Panc1 (cell line): ENCODE measurements around the gene SH3RF2. TPM values are rescaled to one million over a fixed set of nuclear protein-coding genes. Genes with fewer than 3 reads are reported as not detected.

Experiments
- ATAC-seq: fragments of 200-7000 bp; cut with Tn5 transposase; 2 replicates; pipeline ENCODE4 v1.9.1; 2020; ENCODE audit warnings: mild to moderate bottlenecking, moderate library complexity
- BruUV-seq: library from RNA; stranded (reverse); fragments of 400-500 nt; replicated peaks from 2 replicates; lab custom pipeline; 2021; lab: Mats Ljungman, UMichigan
- CTCF ChIA-PET: fragments of 300-600 bp; sonication (Branson Sonifier 250); formaldehyde crosslinking; loops from one replicate; lab custom pipeline; 2022; ENCODE audit warnings: antibody characterized with exemption; lab: Charles Lee
- POLR2A ChIA-PET: fragments of 300-600 bp; sonication (Branson Sonifier 250); formaldehyde crosslinking; loops from one replicate; lab custom pipeline; 2022; ENCODE audit warnings: antibody characterized with exemption; lab: Charles Lee
- DNase-seq: peaks from one replicate; pipeline ENCODE4 v3.0.0-alpha.2; 2010; ENCODE audit warnings: low read depth, low spot score
- H3K27ac ChIP-seq: 2 replicates; pipeline ENCODE4 v1.5.1; 2011; ENCODE audit warnings: mild to moderate bottlenecking, low read length, inconsistent platforms
- H3K27me3 ChIP-seq: fragments of 200-500 bp; sonication (Bioruptor generic); 2 replicates; pipeline ENCODE4 v1.6.0; 2014; ENCODE audit warnings: low read length, inconsistent platforms; ENCODE audit not compliant: control insufficient read depth, insufficient read depth
- H3K36me3 ChIP-seq: fragments of 200-500 bp; sonication (Bioruptor generic); 2 replicates; pipeline ENCODE4 v1.5.1; 2014; ENCODE audit warnings: inconsistent platforms, mild to moderate bottlenecking, low read length, moderate library complexity; ENCODE audit not compliant: control insufficient read depth, insufficient read depth
- H3K4me1 ChIP-seq: 2 replicates; pipeline ENCODE4 v1.5.1; 2011; ENCODE audit warnings: inconsistent platforms, mild to moderate bottlenecking, low read length, moderate library complexity; ENCODE audit not compliant: control insufficient read depth, insufficient read depth
- H3K4me3 ChIP-seq, 2 experiments: 2 replicates each; pipeline ENCODE4 v1.5.1; 2011 to 2012; ENCODE audit warnings: low read depth in 2 of 2, low read length in 2 of 2, mild to moderate bottlenecking in 2 of 2, inconsistent platforms in 1 of 2, moderate library complexity in 1 of 2
- H3K9me3 ChIP-seq: fragments of 200-500 bp; sonication (Bioruptor generic); 2 replicates; pipeline ENCODE4 v1.5.1; 2014; ENCODE audit warnings: low read depth, mild to moderate bottlenecking, inconsistent platforms, low read length, moderate library complexity; ENCODE audit not compliant: control insufficient read depth, insufficient read depth
- CTCF ChIP-seq: fragments of 450-650 bp; IDR thresholded peaks from 2 replicates; pipeline ENCODE4 v1.5.1; 2017; ENCODE audit warnings: mild to moderate bottlenecking
- POLR2AphosphoS5 ChIP-seq: IDR thresholded peaks from 2 replicates; pipeline ENCODE4 v1.6.1; 2012; ENCODE audit warnings: mild to moderate bottlenecking, low read depth, low read length, moderate library complexity
- REST ChIP-seq, 2 experiments: IDR thresholded peaks; 2 replicates each; pipeline ENCODE4 v1.6.1; 2011 to 2012; ENCODE audit warnings: low read depth in 2 of 2, control low read depth in 1 of 2, low read length in 1 of 2, mild to moderate bottlenecking in 1 of 2, moderate library complexity in 1 of 2; ENCODE audit not compliant: insufficient read depth in 1 of 2
- SIN3A ChIP-seq: IDR thresholded peaks from 2 replicates; pipeline ENCODE4 v1.6.1; 2012; ENCODE audit warnings: low read depth, mild to moderate bottlenecking, low read length, moderate library complexity, borderline replicate concordance; ENCODE audit not compliant: insufficient read depth
- TCF7L2 ChIP-seq: IDR thresholded peaks from 2 replicates; pipeline ENCODE4 v1.6.1; 2011; ENCODE audit warnings: mild to moderate bottlenecking, low read depth, low read length, inconsistent platforms
- in situ Hi-C: cut with HindIII; loops from 2 replicates; pipeline ENCODE4 v1.10.0; 2016; ENCODE audit warnings: low sequenced_read_pairs, low pct_unique_long_range_greater_than_20kb
- intact Hi-C: fragments of 100-400 bp; cut with micrococcal nuclease; formaldehyde crosslinking; loops from one replicate; pipeline ENCODE4 v1.10.0; 2022; ENCODE audit not compliant: unreplicated experiment
- total RNA-seq: library from RNA; stranded (reverse); gene quantifications from one replicate; pipeline ENCODE4 v1.2.1, GENCODE V29; 2021; ENCODE audit not compliant: unreplicated experiment

Gene SH3RF2
- total RNA-seq, 1 experiment from 2014 or later, result 23.1 TPM

DNA sequence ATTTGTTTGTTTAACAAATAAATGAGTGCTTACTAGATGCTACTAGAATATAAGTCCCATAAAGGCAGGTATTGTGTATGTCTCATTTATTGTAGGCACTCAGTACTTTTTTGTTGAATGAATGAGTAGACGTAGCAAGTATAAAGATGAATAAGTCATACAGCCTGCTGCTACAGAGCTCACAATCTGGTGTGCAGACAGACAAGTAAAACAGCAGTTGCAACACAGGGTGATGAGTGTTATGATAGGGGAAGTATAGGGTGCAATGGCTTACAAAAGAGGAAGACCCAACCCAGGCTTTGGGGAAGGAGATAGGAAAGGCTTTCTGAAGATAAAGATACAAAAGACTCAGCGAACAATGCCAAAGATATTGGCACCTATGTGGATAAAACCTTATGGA is 47.7 kb downstream of the SH3RF2 start:
- peaks cover 44% of the 10 kb centered on the region for H3K4me1 ChIP-seq
- POLR2A ChIA-PET, result no interaction called here
- no TSS peak for BruUV-seq
- H3K27me3 ChIP-seq, result no peaks in the 10 kb centered on the region
- H3K27ac ChIP-seq, result no peak overlapping the region
- no peaks in the 10 kb centered on the region for H3K9me3 ChIP-seq
- intact Hi-C loops, result no loop called here
- no peaks in the 10 kb centered on the region for H3K36me3 ChIP-seq
- TF ChIP-seq REST (IDR thresholded peaks at IDR 0.05; ENCODE audit: insufficient read depth in 1 of 2, low read depth in 2 of 2, low read length in 1 of 2) (no peak), TCF7L2 (no peak), SIN3A (no peak), POLR2AphosphoS5 (no peak), CTCF (no peak)
- DNase-seq (no peak), ATAC-seq (no peak)
- in situ Hi-C loops, result no loop called here
- H3K4me3 ChIP-seq, result no peak overlapping the region
- CTCF ChIA-PET, result no interaction called here

GRCh38 chr5:145987856-145988255 is 51.5 kb downstream of the SH3RF2 start:
- intact Hi-C loops, result no loop called here
- CTCF ChIA-PET, result no interaction called here
- in situ Hi-C loops, result no loop called here
- Histone ChIP-seq H3K27ac (no peak overlapping the region), H3K4me3 (no peak overlapping the region), H3K27me3 (no peaks in the 10 kb centered on the region), H3K4me1 (peaks cover 11% of the 10 kb centered on the region), H3K9me3 (no peaks in the 10 kb centered on the region), H3K36me3 (no peaks in the 10 kb centered on the region)
- POLR2A ChIA-PET, result interaction anchor here (0.6 kb wide), 1 partner anchor 10 kb away, joined by 4 read pairs; no protein-coding TSS in a partner anchor
- ATAC-seq (no peak), DNase-seq (no peak)
- no TSS peak for BruUV-seq
- no peak for TF ChIP-seq SIN3A
- TF ChIP-seq CTCF, result no peak
- no peak for TF ChIP-seq TCF7L2
- no peak for TF ChIP-seq REST (IDR thresholded peaks at IDR 0.05; ENCODE audit: insufficient read depth in 1 of 2, low read depth in 2 of 2, low read length in 1 of 2)
